Neural cell (in vitro differentiated cells): ENCODE results near the gene MAML3. TPM values are rescaled to one million over a fixed set of nuclear protein-coding genes. Genes with fewer than 3 reads are reported as not detected.

Experiments used
- H2AFZ ChIP-seq: fragments of 200-600, 300-800 bp; sonication (generic), shearing (Covaris generic); 2 replicates; pipeline ENCODE4 v1.6.0; 2014; ENCODE audit warnings: low read depth, mild to moderate bottlenecking, antibody characterized with exemption, low read length, moderate library complexity
- H3F3A ChIP-seq: fragments of 200-600 bp; shearing (Covaris generic); 2 replicates; pipeline ENCODE4 v1.6.1; 2016; ENCODE audit warnings: mild to moderate bottlenecking, moderate library complexity, mixed read lengths, antibody characterized with exemption, low read length; ENCODE audit not compliant: insufficient read depth, poor library complexity, severe bottlenecking
- H3K27ac ChIP-seq: fragments of 200-600, 300-800 bp; sonication (generic), shearing (Covaris generic); 2 replicates; pipeline ENCODE4 v1.5.1; 2014; ENCODE audit warnings: mild to moderate bottlenecking, low read length, moderate library complexity
- H3K27me3 ChIP-seq: fragments of 300-800, 200-600 bp; sonication (generic), shearing (Covaris generic); 2 replicates; pipeline ENCODE4 v1.6.0; 2014; ENCODE audit warnings: mild to moderate bottlenecking, low read depth, low read length, moderate library complexity; ENCODE audit not compliant: insufficient read depth
- H3K36me3 ChIP-seq: fragments of 300-800, 200-600 bp; sonication (generic), shearing (Covaris generic); 2 replicates; pipeline ENCODE4 v1.5.1; 2014; ENCODE audit warnings: mild to moderate bottlenecking, antibody characterized with exemption, low read length, moderate library complexity; ENCODE audit not compliant: insufficient read depth
- H3K4me2 ChIP-seq: fragments of 300-800, 200-600 bp; sonication (generic), shearing (Covaris generic); 2 replicates; pipeline ENCODE4 v1.6.0; 2014; ENCODE audit warnings: mild to moderate bottlenecking, low read length
- H3K4me3 ChIP-seq: fragments of 300-800, 200-600 bp; sonication (generic), shearing (Covaris generic); 2 replicates; pipeline ENCODE4 v1.5.1; 2014; ENCODE audit warnings: mild to moderate bottlenecking, low read length, moderate library complexity
- H3K79me2 ChIP-seq: fragments of 200-600 bp; shearing (Covaris generic); replicated peaks from 2 replicates; pipeline ENCODE4 v1.6.0; 2014; ENCODE audit warnings: mild to moderate bottlenecking, low read length, moderate library complexity; ENCODE audit not compliant: insufficient read depth
- H3K9ac ChIP-seq: fragments of 300-800, 200-600 bp; sonication (generic), shearing (Covaris generic); 2 replicates; pipeline ENCODE4 v1.6.1; 2016; ENCODE audit warnings: mild to moderate bottlenecking, low read length, mixed read lengths
- H3K9me2 ChIP-seq: fragments of 200-600 bp; shearing (Covaris generic); 2 replicates; pipeline ENCODE4 v1.6.1; 2016; ENCODE audit warnings: mild to moderate bottlenecking, low read length, mixed read lengths; ENCODE audit not compliant: insufficient read depth
- H3K9me3 ChIP-seq: fragments of 200-600, 300-800 bp; sonication (generic), shearing (Covaris generic); 2 replicates; pipeline ENCODE4 v1.6.1; 2016; ENCODE audit warnings: mild to moderate bottlenecking, mixed run types, low read length, moderate library complexity, mixed read lengths
- H4K20me1 ChIP-seq: fragments of 200-600 bp; shearing (Covaris generic); 2 replicates; pipeline ENCODE4 v1.6.1; 2016; ENCODE audit warnings: mild to moderate bottlenecking, mixed run types; ENCODE audit not compliant: insufficient read depth
- CTCF ChIP-seq: fragments of 450-650 bp; IDR thresholded peaks from 2 replicates; pipeline ENCODE4 v1.5.1; 2014; ENCODE audit warnings: antibody characterized with exemption, mild to moderate bottlenecking, moderate library complexity; ENCODE audit not compliant: poor library complexity, severe bottlenecking
- EP300 ChIP-seq: fragments of 450-650 bp; conservative IDR thresholded peaks from 2 replicates; pipeline ENCODE4 v1.6.1; 2014; ENCODE audit warnings: antibody characterized with exemption, mild to moderate bottlenecking, moderate library complexity; ENCODE audit not compliant: poor library complexity, severe bottlenecking
- EZH2 ChIP-seq: fragments of 200-600, 300-800 bp; shearing (Covaris generic), sonication (generic); IDR thresholded peaks from 2 replicates; pipeline ENCODE4 v1.6.1; 2014; ENCODE audit warnings: antibody characterized with exemption, low read length, borderline replicate concordance, mild to moderate bottlenecking; ENCODE audit not compliant: insufficient read depth, poor library complexity, severe bottlenecking
- MXI1 ChIP-seq: fragments of 450-650 bp; conservative IDR thresholded peaks from 2 replicates; pipeline ENCODE4 v1.6.1; 2014; ENCODE audit warnings: antibody characterized with exemption, mild to moderate bottlenecking; ENCODE audit not compliant: poor library complexity, severe bottlenecking
- POLR2AphosphoS5 ChIP-seq: IDR thresholded peaks from 2 replicates; pipeline ENCODE4 v1.6.1; 2012
- RAD21 ChIP-seq: fragments of 450-650 bp; conservative IDR thresholded peaks from 2 replicates; pipeline ENCODE4 v1.6.1; 2014; ENCODE audit warnings: antibody characterized with exemption, mild to moderate bottlenecking, moderate library complexity
- REST ChIP-seq: IDR thresholded peaks from 2 replicates; pipeline ENCODE4 v1.6.1; 2012; ENCODE audit warnings: borderline replicate concordance
- SMC3 ChIP-seq: fragments of 450-650 bp; conservative IDR thresholded peaks from 2 replicates; pipeline ENCODE4 v1.6.1; 2014; ENCODE audit warnings: antibody characterized with exemption, mild to moderate bottlenecking, moderate library complexity; ENCODE audit not compliant: poor library complexity
- TAF1 ChIP-seq: IDR thresholded peaks from 2 replicates; pipeline ENCODE4 v1.6.1; 2012; ENCODE audit warnings: low read depth
- polyA plus RNA-seq: library from polyadenylated mRNA; depleted of rRNA; stranded (reverse); fragments of >200 nt; gene quantifications from 2 replicates; pipeline ENCODE4 v1.2.3, GENCODE V29; 2014

Gene MAML3
- polyA plus RNA-seq, 1 donor from 2014 or later, result 10.2 TPM

GRCh38 chr4:140149846-140150635, 3.9 kb downstream of the MAML3 start:
- Histone ChIP-seq H3K79me2 (peaks cover 50% of the 10 kb centered on the region), H3K4me3 (peak overlapping the region; percentile 92), H3K36me3 (no peaks in the 10 kb centered on the region), H3F3A (peaks cover 4% of the 10 kb centered on the region), H2AFZ (peak overlapping the region; percentile 30), H3K9me2 (no peaks in the 10 kb centered on the region), H3K9ac (peak overlapping the region; percentile 95), H4K20me1 (no peaks in the 10 kb centered on the region), H3K27me3 (no peaks in the 10 kb centered on the region), H3K9me3 (no peaks in the 10 kb centered on the region), H3K4me2 (peak overlapping the region; percentile 84), H3K27ac (peak overlapping the region; percentile 97)
- TF ChIP-seq RAD21 (peak; percentile 60), SMC3 (peak; percentile 66), POLR2AphosphoS5 (no peak), EP300 (no peak), EZH2 (no peak), MXI1 (peak; percentile 60), TAF1 (peak; percentile 56), REST (no peak), CTCF (peak; percentile 33)

GRCh38 chr4:140144050-140144449, 9.9 kb downstream of the MAML3 start:
- no peaks in the 10 kb centered on the region for H3K36me3 ChIP-seq
- no peak overlapping the region for H2AFZ ChIP-seq
- no peak overlapping the region for H3K4me3 ChIP-seq
- no peak overlapping the region for H3K27ac ChIP-seq
- no peak for TF ChIP-seq POLR2AphosphoS5
- no peak for TF ChIP-seq EZH2
- no peak for TF ChIP-seq REST
- no peak for TF ChIP-seq SMC3
- TF ChIP-seq RAD21, result no peak
- no peak for TF ChIP-seq EP300
- no peak for TF ChIP-seq TAF1
- peaks cover 82% of the 10 kb centered on the region for H3K79me2 ChIP-seq
- no peaks in the 10 kb centered on the region for H3K27me3 ChIP-seq
- no peaks in the 10 kb centered on the region for H3F3A ChIP-seq
- no peaks in the 10 kb centered on the region for H4K20me1 ChIP-seq
- H3K9me2 ChIP-seq, result no peaks in the 10 kb centered on the region
- H3K9me3 ChIP-seq, result no peaks in the 10 kb centered on the region
- H3K4me2 ChIP-seq, result no peak overlapping the region
- H3K9ac ChIP-seq, result no peak overlapping the region
